NCI-H446 treated with DMSO at 0.1 percent for 48 hours (cell line): Measurements from ENCODE around the gene PIK3C3.

Source experiments
- DNase-seq: peaks from one replicate; lab custom pipeline; 2025; lab: John Stamatoyannopoulos, UW

The PIK3C3 gene

DNA sequence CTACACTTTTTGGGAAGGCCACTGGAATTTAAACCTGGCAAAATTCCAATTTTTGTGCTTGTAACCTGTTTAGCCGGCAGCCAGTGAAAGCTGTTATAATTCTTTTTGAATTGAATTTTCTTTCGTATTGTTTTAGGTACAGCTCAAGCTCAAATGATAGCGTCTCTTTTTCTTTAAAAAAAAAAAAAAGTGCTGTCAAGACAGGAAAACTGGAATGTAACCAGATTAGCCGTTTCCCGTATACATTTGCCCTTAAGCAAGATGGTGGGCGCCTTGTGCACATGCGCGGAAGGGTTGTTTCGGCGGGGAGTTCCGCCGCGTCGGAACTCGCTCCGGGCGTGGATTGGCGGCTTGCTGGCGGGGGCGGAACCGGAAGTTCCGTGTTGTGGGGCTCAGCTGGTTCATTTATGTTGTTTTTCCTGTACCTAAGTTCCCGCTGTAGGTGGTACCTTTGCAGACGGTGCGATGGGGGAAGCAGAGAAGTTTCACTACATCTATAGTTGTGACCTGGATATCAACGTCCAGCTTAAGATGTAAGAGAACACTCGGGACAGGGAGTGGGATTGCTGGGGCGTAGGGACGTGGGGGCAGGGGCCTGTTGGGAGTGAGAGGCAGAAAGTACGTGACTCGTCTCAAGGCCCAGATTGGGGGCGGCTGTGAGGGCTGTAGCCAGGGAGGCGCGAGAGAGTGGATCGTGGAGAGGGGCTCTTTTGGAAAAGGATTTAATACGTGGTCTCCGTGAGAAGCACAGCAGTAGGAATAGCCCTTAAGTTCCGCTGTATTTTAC, at the start of gene PIK3C3:
PIK3C3 (plus strand) TSS at position 408 of the 787 bp plus-strand sequence; CDS start at position 466, 58 bp downstream.
- peak; percentile 93 for DNase-seq

DNA sequence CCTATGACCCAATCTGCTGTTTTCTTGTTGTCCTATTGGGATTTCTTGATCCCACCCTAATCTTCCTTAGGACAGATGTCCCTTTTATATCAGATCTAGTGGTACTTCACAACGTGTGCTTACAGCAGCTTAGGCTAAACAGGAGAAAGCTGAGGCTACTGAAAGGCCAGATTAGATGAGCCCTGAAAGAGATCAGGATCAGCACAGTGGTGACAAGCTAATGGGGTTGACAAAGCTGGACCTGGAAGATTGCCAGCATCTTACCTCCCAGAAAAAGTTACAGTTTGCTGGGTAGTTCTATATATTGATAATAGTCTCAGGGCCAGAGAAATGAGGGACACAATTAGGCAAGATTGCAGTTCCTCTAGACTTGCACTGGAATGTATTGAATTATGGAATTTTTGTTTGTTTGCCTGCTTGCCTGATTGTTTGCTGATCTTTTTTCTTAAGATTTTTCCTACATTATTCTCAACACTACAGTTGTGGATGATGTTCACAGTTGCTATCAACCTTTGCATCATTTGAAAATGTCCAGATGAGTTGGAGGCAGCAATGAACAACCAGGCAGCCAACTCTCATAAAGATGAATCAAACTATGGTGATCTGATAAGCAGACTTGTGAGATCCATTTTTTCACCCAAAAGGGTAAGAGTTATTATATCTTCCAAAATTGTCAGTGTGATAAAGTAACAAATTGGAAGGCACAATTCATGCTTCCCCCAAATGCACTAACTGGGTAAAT, 49.1 kb upstream of the PIK3C3 start:
- DNase-seq: no peak

DNA sequence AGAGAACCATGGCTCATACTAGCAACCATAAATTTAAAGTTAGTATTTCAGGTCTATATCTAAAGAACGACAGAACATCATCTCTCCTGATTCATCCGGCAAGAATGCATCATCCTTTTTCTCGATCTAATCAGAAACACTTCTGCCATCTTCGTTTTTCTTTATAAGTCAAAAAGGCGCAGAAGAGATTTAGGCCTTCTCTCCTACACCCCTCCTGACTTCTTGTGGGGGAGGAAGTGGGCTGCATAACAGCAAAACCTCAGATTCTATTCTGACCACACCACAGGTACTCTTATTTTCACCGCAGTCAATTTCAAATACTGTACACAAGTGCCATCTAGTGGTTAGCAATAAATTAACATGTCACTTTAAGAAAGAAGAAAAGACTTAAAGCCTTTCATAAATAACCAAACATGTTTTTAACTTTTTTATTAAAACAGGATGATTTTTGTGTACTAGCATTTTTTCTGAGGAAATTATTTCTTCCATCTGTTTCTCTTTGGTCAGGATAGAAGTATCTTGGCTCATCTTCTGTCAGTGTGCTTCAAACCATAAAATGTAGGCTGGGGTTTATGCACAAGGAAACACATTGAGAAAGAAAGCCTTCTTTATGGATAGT, 48.4 kb upstream of the PIK3C3 start:
- peak; percentile 32 for DNase-seq

DNA sequence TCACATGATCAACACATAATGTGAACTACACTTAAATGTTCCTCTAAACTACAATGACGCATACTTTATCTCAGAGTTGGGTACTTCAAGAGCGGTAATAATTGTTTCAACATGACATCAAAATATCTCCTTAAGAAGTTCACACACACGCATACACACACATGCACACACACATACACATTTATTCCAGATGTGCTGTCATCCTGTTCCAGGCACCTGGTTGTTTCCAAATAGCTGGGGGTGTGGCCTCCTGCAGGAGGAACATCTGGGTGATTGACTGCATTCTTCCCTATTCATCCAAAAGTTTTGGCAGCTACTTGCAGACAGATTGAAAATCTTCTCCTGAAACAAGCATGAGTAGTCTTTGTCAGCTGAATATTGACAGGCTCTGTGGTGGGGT, 37.9 kb upstream of the PIK3C3 start:
- DNase-seq: no peak

GRCh38 chr18:41921770-41922169, 33.3 kb upstream of the PIK3C3 start:
- no peak for DNase-seq

GRCh38 chr18:41922176-41922575, 32.9 kb upstream of the PIK3C3 start:
- DNase-seq: no peak

- no peak for DNase-seq
These were observed 32.2 kb upstream of the PIK3C3 start for GRCh38 chr18:41922841-41923240.

DNA sequence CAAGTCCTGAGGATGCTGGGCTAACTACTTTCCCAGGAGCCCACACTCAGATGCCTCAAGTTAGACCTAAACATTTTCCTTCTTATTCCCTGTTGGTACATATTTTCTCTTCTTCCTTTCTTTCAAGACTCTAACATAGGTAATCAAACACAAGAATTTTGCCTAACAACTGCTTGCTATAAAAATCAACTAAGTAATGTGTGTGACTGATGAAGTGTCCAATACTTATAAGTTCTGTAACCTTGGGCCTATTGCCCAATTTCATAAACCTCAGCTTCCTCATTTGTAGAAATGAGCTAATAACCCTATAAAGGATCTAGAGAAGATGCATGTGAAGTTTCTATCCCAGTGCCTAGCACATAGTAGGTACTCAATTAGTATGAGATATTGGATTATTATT, 31.6 kb upstream of the PIK3C3 start:
- DNase-seq: no peak

- DNase-seq: no peak
These were observed 26.5 kb upstream of the PIK3C3 start for GRCh38 chr18:41928581-41928980.

DNA sequence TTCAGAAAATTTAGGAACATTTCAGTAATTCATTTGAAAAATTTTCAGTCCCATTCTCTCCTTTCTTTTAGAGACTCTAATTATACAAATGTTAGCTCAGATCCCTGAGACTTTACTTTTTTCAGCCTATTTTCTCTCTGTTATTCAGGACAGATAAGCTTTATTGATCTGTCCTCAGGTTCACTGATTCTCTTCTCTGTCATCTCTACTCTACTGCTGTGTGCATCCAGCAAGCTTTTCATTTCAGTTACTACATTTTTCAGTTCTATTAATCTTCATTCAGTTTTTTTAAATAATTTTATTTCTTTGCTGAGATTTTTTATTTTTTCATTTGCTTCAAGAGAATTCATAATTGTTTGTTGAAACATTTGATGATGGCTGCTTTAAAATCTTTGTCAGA, 22.1 kb upstream of the PIK3C3 start:
- DNase-seq: no peak

GRCh38 chr18:41933778-41934177, 21.3 kb upstream of the PIK3C3 start:
- no peak for DNase-seq

DNA sequence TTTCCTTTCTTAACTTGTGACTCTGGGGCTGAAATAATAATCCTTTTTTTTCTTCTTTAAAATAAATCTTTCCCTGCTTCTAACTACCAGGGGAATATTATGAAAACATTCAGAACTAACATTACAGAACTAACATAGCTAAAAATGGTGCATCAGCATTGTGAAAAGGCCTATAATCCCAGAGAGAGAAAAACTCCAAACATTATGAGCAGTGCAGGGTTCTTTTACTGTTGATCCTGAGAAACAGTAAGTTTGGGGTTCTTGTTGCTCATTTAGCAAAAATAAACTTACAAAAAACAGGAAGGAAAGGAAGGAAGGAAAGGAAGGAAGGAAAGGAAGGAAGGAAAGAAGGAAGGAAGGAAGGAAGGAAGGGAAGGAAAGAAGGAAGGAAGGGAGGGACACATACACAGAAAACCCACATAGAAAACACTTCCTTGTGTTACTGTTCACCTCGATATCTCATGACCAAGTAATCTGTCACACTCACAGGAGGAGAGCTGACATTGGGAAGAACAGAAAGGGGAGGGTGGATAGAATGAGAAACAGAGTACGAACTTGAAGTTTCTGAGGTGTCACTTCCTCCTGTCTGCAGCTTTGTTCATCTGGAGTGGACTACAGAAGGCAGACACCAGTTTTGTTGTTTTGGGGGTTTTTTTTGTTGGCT, 18.4 kb upstream of the PIK3C3 start:
- no peak for DNase-seq

DNA sequence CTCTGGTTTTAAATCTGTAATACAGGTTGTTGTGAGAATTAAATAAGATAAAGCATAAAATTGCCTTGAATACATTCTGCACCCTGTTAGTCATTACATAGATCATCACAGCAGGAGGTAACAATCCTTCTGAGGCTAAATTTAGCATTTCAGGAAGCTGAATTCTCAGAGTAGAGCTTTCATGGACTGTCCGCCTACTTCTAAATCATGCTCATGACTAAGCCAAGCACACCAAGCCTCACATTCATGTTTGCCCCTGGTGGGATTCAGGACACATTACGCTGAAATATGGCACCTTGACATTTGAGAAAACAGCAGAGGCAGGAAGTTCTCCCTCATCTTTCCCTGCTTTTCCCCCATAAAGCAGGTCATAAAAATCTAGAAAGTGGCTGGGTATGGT, 16.6 kb upstream of the PIK3C3 start:
- no peak for DNase-seq

DNA sequence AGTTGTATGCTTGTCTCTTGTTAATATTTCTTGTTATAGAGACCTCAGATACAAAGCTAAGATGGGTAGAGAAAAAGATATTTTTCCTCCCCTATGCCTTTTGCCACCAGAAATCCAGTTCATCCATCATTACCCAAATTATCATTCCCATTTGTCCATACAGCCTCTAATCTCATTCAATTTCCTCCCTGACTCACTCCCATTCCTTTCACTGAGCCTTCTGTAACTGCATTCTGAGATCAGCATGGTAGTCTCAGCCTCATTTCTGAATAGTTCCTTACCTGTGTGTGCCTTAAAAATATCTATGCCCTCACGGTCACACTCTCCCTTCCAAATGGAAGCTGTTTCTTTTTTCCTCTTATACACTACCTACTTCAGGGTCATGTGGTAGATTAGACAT, 15.7 kb upstream of the PIK3C3 start:
- no peak for DNase-seq

- no peak for DNase-seq
These were observed 14.4 kb upstream of the PIK3C3 start for GRCh38 chr18:41940506-41941215.

GRCh38 chr18:41942254-41942653, 12.8 kb upstream of the PIK3C3 start:
- no peak for DNase-seq

DNA sequence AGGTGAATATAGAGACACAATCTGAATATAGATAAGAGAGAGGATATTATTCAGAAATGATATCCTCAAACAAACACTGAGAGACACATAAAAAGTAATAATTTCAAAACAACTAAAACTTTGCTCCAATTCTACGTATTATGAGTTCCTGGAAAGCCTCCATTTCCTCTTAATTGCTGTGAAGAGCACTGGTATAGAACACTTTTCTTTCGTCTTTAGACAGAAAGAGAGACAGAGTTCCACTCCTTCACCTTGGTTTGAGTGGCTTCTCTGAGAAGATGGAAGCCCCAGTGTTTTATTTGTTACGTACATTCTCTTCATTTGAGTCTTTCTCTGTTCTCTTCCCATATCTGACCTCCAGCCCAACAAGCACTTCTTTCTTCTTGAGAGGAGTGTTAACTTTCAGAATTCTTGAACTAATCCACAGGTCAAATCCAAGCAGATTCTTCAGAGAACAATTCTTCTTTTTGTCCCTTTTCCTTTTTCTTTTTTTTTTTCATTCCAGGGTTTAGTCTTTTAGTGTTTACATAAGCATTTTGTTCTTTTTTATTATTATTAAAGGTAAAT, 6.4 kb upstream of the PIK3C3 start:
- DNase-seq: no peak

DNA sequence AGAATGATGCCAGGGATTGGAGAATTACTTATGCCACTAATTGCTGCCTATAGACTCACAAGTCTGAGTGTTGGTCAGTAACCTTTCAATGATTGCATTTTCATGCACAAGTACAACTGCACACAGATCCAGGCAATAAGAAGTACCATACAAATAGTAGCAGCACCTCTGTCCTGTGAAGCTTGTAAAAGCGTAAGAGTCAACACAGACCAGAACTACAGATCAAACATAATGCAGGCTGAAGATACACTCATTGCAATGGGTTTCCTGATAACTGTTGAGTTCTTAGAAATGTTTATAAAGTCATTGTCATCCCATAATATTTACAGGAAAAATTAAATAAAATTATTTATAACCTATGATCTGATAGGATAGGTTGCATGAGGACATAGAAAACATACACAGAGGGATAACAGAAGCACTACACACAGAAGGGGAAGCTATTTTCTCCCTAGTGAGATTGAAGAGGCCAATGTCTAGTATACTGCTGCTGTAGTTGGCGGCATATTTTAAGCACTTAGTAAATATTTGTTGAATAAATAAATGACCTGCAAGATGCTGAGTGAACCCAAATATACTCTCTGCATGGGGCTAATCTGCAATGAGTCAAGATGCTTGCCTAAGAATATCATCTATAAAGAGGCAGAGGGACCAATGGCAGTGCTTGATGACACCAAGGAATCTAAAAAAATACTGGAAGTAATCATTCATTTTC, 5.7 kb upstream of the PIK3C3 start:
- DNase-seq: no peak

- no peak for DNase-seq
These were observed 654 bp downstream of the PIK3C3 start for GRCh38 chr18:41955688-41956087.

GRCh38 chr18:41959045-41959444, 4.0 kb downstream of the PIK3C3 start:
- no peak for DNase-seq
